Measurements from ENCODE around the gene C17orf50.

The C17orf50 gene
- 0 to 0.07 reads per million in 2 donors for total RNA-seq

DNA sequence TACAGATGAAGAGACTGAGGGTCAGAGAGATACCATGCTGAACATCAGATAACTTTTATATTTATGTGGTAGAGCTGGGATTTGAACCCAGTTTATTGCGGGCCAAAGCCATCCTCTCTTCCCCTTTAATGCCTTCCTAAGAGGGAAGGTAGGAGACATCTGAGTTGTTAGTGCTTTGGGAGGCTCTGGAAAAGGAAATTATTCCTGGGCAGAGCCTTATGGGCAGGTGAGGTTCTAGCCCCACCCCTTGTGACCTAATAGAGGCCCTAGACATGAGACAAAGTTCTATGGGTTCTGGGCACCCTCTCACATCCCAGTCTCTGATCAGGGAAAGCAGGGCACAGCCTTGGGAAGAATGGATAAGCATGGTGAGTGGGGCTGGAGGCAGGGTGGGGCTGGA is at the start of gene C17orf50:
C17orf50 (plus strand) TSS at position 301 of the 400 bp plus-strand sequence; CDS start at position 356, 55 bp downstream.
- no peak for DNase-seq

DNA sequence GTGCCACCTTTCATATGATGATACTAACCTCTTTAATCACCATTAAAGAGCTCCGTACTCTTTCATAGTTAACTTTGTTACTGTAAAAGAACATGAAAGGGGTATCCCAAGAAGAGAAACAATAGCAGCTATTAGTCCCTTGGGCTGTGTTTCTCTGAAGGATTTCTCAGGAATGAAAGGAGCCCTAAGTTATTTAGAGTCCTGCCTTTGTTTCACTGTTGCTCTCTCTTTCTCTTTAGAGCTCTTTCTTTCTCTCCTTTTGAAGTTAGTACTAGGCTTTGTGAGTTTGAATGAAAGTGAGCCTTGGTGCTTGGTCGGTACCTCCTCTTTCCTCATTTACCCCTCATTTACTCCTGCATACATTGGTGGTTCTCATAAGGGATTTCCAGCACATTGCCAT is 49.7 kb upstream of the C17orf50 start:
- DNase-seq: no peak

DNA sequence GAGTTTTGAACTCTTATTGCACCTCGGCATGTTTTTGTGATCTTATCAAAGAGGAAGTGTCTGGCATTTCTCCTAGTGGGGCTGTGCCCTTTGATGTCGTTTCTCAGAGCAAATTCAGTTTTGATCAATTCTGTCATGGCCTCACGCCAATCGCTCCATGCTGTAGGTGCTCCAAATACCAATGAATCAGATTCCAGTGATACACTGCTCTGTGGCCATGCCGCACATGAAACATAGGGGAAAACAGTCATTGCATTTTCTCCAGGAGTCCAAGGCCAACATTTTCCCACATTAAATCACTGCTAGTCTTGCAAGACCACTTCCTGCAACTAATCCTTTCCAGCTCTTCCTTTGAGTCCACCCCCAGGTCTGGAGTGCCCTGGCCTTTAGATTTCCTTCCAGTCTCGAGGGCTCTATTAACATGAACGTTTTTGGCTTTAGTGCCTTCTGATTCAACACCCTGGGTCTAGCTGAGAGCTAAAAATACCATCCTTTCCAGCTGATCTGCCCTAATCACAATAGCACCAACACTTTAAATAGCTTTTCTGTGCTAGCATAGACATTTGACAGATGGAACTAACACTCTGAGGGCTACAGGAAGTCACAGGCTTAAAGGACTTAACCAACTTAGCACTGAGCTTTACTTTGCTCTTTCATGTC is 47.5 kb upstream of the C17orf50 start:
- no peak for DNase-seq

DNA sequence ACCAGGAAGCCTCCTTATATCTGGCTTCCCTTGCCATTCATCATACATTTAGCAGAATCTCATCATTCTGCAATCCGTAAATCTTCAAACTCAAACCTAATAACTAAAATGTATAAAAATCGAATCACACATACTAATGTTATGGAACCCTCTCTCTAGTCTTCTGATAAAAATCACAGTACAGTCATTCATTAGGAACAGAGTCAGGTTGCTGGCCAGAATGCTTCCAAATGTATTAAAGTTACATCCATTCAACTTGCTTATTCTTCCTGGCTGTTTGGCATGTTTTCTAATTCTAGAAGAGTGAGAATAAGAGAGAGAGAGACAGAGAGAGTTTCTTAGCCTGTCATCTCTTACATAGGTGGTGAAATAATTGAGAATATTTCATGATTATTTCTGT is 45.7 kb upstream of the C17orf50 start:
- DNase-seq: no peak

DNA sequence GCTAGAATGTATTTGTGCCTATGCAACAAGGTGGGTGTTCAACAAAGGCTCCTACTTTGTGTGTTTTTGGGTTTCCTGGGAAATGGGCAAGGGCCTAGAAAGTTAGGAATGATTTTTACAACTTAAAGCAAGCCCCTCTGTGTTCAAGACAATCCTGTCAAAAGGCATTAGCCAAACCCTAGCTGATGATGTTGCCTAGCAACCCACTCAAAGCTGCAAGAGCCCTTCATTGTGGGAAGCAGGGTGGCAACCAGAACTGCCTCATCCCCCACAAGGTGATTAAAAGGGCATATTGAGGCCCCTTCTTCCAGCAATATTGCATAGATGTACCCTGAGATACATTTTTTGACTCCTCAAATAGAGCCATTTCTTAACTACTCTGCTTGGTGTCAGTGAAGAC is 45.3 kb upstream of the C17orf50 start:
- no peak for DNase-seq

DNA sequence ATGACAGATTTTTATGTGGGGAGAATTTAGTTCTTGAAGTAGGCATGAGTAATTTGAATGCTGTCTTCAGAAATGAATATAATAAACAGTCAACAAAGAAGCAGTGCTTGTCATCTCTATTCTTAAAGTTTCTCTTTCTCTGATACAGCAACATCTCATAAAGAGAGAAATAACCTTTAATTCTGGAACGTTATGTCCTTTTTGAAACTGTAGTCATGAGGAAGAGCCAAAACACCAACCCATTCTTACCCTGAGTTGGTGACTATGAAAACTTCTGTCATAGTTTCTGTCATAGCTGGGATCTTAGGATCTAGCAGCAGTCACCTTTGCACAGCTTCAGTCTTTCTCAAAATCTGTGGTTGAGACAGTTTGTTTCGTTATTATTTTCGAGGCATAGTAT is 44.5 kb upstream of the C17orf50 start:
- no peak for DNase-seq

DNA sequence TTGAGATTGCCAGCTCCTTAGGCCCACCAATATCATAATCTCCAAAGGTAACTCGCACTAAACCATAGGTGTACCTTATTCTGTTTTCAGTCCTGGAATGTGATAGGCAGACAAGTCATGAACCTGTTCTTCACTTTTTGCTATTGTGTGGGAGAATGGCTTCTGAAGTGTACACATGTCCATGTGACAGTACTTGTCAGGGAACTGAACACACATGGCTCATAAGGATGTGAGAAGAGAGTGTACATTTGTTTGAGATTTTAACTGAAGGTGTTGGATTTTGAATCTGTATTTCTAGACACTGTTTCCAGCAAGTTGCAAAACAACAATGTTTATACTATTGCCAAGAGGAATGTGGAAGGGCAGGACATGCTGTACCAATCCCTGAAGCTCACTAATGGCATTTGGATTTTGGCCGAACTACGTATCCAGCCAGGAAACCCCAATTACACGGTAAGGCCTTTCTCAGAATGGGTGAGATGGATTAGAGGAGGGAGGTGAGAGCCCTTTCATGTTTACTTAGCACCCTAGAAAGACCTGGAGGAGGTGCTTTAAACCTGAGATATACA is 43.7 kb upstream of the C17orf50 start:
- DNase-seq: no peak

DNA sequence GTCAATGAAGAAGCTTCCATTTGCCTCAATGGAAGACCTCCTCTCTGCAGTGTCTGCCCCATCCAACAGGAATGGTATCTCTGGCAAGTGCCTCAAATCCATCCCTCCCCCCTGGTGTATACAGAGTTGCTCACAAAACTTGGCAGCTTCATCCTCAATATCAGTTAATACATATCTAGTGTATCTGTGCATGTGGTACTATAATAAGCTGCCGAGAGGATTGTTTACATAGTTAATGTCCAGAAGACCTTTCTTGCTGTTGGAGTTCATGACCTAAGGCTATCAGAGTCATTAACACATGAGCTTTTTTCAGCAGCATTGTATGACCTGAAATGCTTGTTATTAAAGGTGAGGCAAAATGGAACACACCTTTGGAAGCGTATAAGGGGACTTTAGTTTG is 43.2 kb upstream of the C17orf50 start:
- no peak for DNase-seq

DNA sequence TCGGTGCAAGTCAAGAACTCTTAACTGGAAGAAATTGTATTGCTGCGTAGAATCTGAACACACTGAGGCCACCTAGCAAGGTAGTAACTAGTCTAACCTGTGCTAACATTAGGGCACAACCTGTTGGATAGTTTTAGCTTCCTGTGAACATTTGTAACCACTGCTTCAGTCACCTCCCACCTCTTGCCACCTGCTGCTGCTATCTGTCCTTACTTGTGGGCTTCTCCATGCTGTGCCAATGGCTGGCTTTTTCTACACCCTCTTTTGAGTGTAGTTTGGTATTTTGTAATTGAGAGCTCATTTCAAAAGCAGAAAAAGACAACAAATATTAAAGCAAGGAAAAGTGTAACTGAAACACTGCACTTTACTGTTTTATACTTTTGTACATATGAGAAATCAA is 37.0 kb upstream of the C17orf50 start:
- DNase-seq: no peak

DNA sequence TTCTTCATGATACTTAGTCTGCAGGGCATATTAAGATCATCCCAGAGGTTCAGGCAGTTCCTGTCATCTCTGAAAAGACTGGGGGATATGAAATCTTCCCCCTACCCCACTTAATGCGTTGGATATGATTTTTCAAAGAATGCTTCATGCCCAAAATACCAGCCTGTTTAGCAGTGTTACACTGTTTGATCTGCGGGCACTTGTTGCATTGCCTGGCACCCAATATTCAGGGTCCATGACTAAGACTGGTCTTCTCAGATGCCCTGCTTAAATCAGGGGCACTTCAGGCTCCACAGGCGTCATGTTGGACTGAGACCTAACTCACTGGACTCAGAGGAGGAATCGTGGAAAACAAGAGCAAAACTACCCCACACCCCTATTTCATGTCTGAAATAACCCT is 35.6 kb upstream of the C17orf50 start:
- no peak for DNase-seq

DNA sequence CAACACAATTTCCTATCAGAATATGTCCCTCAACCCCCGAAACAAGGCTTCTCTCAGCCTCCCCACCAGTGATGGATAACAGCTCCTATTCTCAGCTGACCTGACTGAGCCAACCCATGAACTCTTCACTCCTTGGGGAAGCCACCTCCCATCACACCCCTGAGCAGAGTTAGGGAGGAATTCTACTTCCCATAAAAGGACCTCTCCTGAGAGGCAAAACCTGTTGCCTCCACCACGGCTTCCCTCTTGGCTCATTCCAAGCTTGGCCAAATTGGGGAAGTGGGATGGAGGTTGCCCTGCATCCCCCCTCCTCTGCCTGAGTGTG is 34.9 kb upstream of the C17orf50 start:
- DNase-seq: no peak

DNA sequence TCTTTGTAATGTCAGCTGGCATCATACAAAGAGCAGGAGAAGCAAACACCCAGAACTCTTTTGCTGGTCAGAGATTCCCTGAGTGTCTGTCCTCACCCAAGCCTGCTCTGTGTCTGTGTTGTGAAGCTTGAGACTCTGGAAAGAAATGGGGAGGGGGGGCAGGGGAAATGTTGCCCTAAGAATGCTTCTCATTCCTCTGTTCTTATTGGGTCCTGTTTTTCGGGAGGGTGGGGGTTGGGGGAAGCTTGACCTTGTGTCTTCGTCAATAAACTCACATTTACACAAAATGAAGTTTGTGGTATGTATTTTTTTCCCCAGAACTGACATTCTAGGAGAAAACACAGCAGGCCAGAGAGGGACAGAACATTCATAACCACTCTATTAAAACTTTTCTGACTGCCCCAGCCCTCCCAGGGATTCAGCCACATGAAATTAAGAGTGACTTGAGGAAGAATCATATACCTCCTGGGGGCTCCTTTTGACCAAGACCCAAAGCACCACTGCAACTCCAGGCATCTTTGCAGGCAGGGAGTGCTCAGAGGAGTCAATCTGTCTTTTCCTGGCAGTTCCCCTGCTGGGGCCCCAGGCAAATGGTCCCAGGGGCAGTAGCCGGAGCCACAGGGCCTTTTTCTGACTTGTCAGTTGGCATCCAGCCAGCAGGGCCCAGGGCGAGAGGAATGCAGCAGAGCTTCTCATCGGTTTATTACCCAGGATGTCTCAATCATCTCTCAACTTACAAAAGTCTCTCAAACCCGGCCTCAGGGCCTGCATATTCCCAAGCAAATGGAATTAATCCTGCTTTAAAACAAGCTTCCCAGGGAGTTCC is 34.3 kb upstream of the C17orf50 start:
- DNase-seq: no peak

DNA sequence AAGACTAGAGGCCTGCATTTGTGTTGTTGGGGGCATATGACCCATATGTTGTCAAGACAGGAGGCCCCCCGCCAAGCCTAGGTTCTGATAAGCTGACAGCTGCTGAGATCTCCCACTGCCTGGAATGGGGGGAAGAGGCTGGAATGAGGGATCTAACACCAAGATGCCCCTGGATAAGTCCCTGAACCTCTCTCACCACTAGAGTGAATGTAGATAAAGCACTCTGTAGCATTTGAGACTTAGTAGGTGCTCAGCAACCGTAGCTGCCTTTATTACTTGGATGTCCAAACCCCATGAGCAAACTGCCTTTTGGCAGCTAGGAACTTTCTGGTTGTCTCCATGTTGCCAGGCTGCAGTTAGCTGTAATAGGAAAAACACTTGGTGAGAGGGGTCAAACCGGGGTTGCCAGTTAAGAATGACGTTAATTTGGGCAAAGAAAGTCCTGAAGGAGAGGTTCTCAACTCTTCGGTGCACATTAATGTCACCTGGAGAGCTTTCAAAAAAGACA is 33.7 kb upstream of the C17orf50 start:
- DNase-seq: no peak

DNA sequence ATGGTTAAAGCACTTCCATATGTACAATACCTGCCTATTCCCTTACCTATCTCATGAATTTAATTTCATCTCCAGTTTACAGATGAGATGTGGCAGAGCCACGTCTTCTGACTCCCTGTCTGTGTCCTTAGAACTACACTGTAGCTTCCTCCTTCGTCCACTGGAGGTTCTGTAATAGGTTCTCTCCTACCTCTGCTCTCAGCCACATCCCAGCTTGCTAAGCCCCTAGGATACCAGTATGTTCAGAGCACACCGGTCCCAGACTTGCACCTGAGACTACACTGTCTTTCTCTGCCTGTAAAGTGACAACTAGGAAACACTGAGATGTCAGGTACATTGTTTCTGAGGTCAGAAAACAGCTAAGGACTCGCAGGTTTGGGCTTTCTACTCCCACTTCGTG is 33.1 kb upstream of the C17orf50 start:
- no peak for DNase-seq

DNA sequence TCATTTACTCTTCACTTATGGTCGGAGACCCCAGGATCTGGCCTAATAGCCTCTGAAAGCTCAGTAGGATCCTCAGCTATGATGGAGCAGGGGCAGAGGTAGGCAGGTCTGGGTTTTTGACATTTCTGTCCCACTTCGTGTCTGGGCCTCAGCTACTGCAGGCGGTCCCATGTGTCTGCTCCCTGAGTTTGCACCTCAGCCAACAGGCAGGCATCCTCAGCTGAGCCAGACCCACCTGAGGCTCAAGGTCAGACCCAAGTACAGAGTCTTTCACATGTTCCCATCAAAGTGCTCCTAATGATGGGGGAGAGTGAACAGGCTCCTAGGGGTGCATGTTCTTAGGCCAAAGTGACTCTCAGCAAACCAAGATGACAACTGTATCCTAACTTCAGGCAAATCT is 32.1 kb upstream of the C17orf50 start:
- DNase-seq: no peak

DNA sequence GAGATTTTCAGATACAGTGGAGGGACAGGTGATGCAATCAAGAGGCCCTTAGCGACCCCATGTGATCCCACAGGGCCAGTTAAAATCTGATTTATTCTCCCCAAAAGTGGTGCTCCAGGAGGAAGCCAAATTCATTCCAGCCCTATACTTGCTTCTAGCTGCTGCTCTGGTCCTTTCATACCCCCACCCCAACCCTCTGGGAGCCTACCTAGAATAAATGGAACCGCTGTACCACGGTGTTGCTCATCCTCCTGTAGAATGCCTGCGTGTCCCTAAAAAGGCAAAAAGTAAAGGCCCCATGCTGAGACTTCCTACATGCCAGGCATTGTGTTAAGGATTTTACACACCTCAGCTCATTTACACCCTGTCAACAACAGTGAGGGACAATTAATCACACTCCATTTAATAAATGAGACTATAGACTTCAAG is 31.3 kb upstream of the C17orf50 start:
- DNase-seq: no peak

DNA sequence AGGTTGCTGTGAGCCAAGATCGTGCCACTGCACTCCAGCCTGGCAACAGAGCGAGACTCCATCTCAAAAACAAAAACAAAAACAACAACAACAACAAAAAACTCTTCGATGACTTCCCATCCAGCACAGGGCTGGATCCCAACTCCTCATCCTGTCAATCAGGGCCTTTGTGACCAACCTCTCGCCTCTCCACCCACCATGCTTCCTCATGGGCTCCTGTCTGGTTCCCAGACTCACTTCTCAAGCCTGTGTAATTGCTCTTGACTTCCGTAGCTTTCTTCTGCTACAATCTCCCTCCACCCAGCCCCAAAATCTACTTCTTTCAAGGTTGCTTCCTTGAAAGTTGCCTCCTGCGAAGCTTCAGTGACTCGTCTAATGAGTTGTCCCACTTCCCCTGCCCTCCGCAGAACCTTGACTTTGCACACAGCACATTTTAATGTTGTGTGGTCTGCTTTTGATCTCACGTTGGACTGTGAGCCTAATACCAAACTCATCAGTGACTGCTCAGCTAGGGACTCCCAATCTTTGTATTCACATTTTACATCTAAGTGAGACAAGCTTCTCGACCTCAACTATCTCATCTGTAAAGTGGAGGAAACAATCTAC is 30.2 kb upstream of the C17orf50 start:
- DNase-seq: no peak

DNA sequence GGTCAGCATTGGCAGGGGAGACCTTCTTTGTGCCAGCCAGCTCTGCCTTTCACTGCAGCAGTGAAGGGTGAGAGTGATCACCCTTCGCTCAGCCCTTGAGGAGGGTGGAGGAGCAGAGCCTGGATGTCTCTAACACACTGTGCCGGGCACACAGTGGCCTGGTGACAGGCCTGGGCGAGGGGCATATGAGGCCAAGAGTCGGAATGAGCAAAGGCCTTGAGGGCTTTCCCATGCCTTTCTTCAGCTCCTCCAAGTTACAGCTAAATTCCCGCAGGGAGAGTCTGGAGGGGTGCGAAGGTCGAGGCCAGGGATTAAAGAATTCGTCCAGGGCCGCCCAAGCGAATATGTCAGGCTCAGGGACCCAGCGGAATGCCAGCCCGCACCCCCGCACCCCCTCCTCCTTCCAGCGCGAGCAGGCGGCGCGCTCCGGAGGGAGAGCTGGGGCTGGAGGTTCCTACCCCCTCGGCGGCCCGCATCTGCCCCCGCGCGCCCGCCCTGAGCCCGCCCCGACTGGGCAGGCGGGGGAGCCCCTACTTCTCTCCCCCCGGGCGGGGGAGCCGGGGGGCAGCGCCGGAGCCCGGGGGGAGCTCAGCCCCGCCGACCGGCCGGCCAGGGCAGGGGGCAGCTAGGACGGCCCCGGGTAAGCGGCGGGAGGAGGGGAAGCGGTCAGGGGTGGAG is 29.3 kb upstream of the C17orf50 start, which contains the start of gene RASL10B:
RASL10B (plus strand) TSS at position 401 of the 678 bp plus-strand sequence. CDS start 3,546 bp downstream, outside the sequence.
- DNase-seq: peak; percentile 31

DNA sequence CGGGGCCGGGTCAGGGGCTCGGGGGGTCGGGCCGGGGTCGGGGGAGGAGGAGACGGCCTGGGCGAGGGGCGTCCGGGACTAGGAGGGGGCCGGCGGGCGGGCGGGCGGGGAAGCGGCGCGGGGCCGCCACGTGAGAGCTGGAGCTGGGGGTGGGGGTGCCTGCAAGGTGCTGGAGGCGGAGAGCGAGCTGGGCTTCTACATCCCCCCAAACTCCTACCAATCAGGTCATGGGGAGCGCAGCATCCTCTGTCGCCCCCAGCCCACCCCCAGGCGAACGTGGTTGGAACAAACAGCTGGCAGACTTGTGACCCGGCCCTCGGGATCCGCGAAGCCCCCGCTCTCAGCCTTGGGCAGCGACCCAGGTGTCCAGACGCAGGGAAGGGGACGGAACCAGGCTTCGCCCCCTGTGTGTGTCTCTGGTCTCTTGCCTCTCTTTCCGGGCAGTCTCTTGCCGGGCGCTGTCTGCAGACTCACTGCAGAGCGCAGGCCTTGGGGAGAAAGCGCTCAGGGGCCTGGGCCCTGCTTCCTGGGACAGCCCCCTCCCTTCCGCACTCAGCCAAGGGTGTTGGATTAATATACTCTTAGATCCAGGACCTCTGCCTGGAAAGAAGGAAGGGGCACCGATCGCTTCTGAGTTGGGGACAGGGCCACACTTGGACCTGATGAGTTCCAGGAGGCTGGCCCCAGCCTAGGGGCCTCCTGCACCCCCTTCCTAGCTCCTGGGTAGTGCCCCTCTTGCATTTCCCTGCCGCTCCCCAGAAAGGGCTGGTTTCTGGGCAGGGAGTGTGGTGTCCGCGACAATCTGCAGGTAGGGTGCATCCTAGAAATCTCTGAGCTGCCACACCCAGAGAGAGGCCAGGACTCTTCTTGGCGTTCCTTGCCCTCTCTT is 28.5 kb upstream of the C17orf50 start:
- no peak for DNase-seq

DNA sequence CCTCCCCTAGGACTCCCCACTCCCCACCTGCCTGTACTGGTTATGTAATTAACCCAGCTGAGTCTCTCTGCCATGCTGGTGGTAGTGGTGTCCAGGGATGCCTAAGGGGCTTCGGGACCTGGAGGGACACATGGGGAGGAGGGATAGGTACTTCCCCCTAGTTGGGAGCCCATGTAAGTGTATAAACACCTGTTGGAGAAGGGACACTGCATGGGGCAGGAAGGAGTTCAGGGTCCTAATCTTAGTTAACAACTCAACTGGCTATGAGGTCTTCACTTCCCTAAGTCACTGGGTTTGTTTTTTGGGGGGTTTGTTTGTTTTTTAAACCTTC is 27.9 kb upstream of the C17orf50 start:
- DNase-seq: no peak

DNA sequence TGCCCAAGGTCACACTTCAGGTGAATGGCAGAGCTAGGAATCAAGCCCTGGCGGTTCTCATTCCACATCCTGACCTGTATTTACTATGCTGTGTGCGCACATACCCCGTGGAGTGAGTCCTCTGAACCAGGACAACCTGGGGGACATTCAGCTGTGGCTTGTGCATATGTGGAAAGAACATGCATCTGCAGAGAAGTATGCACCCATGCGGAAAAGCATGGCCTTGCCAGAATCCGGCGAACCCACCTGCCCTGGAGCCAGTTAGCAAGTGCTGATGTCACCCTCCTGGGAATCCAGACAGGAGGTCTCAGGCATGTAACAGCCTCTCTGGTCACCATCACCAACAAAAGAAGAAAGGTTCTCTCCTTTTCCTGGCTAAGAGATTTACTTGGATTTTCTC is 27.3 kb upstream of the C17orf50 start:
- no peak for DNase-seq

DNA sequence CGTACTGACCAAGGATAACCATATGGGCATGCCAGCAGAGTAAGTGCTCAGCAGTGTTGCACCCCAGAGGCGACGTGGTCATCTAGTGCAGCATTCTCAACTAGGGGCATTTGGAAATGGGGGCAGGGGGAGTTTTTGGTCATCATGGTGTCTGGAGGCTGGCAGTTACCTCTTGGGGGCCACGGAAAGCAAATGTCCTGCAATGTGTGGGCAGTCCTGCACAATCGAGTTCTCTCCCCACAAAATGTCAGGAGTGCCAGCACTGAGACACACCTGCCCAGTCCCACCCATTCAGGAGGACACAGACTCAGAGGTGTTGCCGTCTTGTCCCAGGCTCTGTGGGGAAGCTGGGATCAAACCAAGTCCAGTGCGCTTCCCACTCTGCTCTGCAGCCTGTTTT is 26.3 kb upstream of the C17orf50 start:
- no peak for DNase-seq
